Lung (tissue), 12 donors: ENCODE data around the gene SARNP. TPM values are rescaled to one million over a fixed set of nuclear protein-coding genes. Genes with fewer than 3 reads are reported as not detected.

Source experiments
- ATAC-seq: fragments of 200-7000 bp; cut with Tn5 transposase; one replicate; pipeline ENCODE4 v1.9.1; 2020; ENCODE audit warnings: moderate number of reproducible peaks; ENCODE audit not compliant: insufficient read depth, low FRiP score
- DNase-seq, 3 donors: peaks; one replicate each; pipeline ENCODE4 v3.0.0-alpha.2; 2013 to 2017
- H3K27ac ChIP-seq, 2 donors: one replicate each; pipeline ENCODE4 v1.5.1; 2013; ENCODE audit warnings: mild to moderate bottlenecking in 2 of 2, moderate library complexity in 2 of 2, control low read depth in 1 of 2, inconsistent platforms in 1 of 2, low read depth in 1 of 2, low read length in 1 of 2
- H3K27me3 ChIP-seq, 3 donors: one replicate each; pipeline ENCODE4 v1.5.1; 2013; ENCODE audit warnings: low read length in 2 of 3; ENCODE audit not compliant: control insufficient read depth in 3 of 3, insufficient read depth in 3 of 3
- H3K36me3 ChIP-seq, 4 donors: one replicate each; pipeline ENCODE4 v1.5.1; 2013; ENCODE audit warnings: low read length in 4 of 4, mild to moderate bottlenecking in 1 of 4, moderate library complexity in 1 of 4; ENCODE audit not compliant: control insufficient read depth in 4 of 4, insufficient read depth in 4 of 4
- H3K4me1 ChIP-seq, 5 donors: one replicate each; pipeline ENCODE4 v1.5.1; 2013; ENCODE audit warnings: low read length in 5 of 5, mild to moderate bottlenecking in 2 of 5, moderate library complexity in 1 of 5; ENCODE audit not compliant: control insufficient read depth in 5 of 5, insufficient read depth in 5 of 5
- H3K4me3 ChIP-seq: one replicate; pipeline ENCODE4 v1.5.1; 2013; ENCODE audit warnings: mild to moderate bottlenecking, control low read depth, moderate library complexity
- H3K9ac ChIP-seq, 2 donors: one replicate each; pipeline ENCODE4 v1.5.1; 2013; ENCODE audit warnings: low read length in 2 of 2, control low read depth in 1 of 2; ENCODE audit not compliant: insufficient read depth in 1 of 2
- H3K9me3 ChIP-seq, 4 donors: one replicate each; pipeline ENCODE4 v1.5.1; 2013; ENCODE audit warnings: low read length in 3 of 4, mild to moderate bottlenecking in 1 of 4, moderate library complexity in 1 of 4; ENCODE audit not compliant: control insufficient read depth in 4 of 4, insufficient read depth in 3 of 4
- CTCF ChIP-seq: IDR thresholded peaks from 2 replicates; pipeline ENCODE4 v1.5.1; 2012; ENCODE audit warnings: mild to moderate bottlenecking; ENCODE audit errors: control extremely low read depth, extremely low read depth
- WGBS, 2 donors: extraction: QIAGEN DNeasy Blood & Tissue Kit; methylation state at CpG; one replicate each; pipeline ENCODE4 v1.1.7; 2013; 5-methylcytosine and 5-hydroxymethylcytosine counted together
- polyA plus RNA-seq, 2 donors: library from polyadenylated mRNA; stranded (reverse); fragments of 200-250 nt; gene quantifications; one replicate each; pipeline ENCODE4 v1.2.1, GENCODE V29; 2013
- total RNA-seq, 2 donors: library from RNA; depleted of rRNA in 1 of 2; stranded (reverse); fragments of >200 nt in 1 of 2; gene quantifications; one replicate each; pipeline ENCODE4 v1.2.1, GENCODE V29; 2014 to 2021
- donor health status: control.
- donor health status: control.
- donor health status: Bipolar disorder and iron deficiency.
- donor health status: healthy.
- donor health status: DM: yes; HTN: yes; CAD: no.

SARNP gene
- total and polyA plus RNA-seq, 4 donors = 51.9 to 102 (median 82.2) TPM

DNA sequence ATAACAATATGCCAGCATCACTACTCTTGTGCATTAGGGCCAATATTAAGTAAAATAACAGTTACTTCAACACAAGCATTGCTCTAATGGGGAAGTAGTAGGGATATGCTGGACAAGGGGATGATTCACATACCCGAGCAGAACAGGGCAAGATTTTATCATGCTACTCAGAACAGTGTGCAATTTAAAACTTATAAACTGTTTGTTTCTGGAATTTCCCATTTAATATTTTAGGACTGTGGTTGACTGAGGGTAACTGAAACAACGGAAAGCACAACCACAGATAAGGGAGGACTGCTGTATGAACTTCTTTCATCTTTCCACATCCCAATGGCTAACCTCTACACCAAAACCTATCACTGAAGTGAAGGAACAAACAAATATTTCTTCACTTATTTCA lies 36.8 kb downstream of the SARNP start:
- Histone ChIP-seq H3K4me3 (no peak overlapping the region), H3K9me3 (no peaks in the 10 kb centered on the region), H3K9ac (no peak overlapping the region), H3K27ac (no peak overlapping the region), H3K4me1 (no peaks in the 10 kb centered on the region), H3K36me3 (peaks cover 15 to 41% (median 19%) of the 10 kb centered on the region in 4 donors), H3K27me3 (no peaks in the 10 kb centered on the region)
- 53 to 58% methylated on average over 2 of the region's 2 CpGs for WGBS, 2 donors
- ATAC-seq (no peak), DNase-seq (no peak)
- no peak for TF ChIP-seq CTCF

GRCh38 chr12:55777856-55778255 lies 39.7 kb downstream of the SARNP start:
- no peak for TF ChIP-seq CTCF
- H3K36me3 ChIP-seq = peaks cover 6 to 26% (median 9%) of the 10 kb centered on the region in 4 donors
- H3K9ac ChIP-seq = no peak overlapping the region
- ATAC-seq (no peak), DNase-seq (no peak)
- H3K4me3 ChIP-seq = no peak overlapping the region
- H3K27me3 ChIP-seq = no peaks in the 10 kb centered on the region
- no peaks in the 10 kb centered on the region for H3K9me3 ChIP-seq
- WGBS, 2 donors = 82 to 85% methylated on average over 3 of the region's 3 CpGs
- H3K4me1 ChIP-seq = no peaks in the 10 kb centered on the region
- no peak overlapping the region for H3K27ac ChIP-seq

GRCh38 chr12:55771736-55772135 lies 45.8 kb downstream of the SARNP start:
- Histone ChIP-seq H3K27ac (no peak overlapping the region), H3K36me3 (peaks cover 3 to 13% (median 7%) of the 10 kb centered on the region in 4 donors), H3K9me3 (no peaks in the 10 kb centered on the region), H3K9ac (no peak overlapping the region), H3K4me3 (no peak overlapping the region), H3K4me1 (no peaks in the 10 kb centered on the region), H3K27me3 (no peaks in the 10 kb centered on the region)
- 81 to 89% methylated on average over 6 of the region's 6 CpGs for WGBS, 2 donors
- no peak for TF ChIP-seq CTCF
- ATAC-seq (no peak), DNase-seq (no peak)

GRCh38 chr12:55767156-55767555 lies 50.4 kb downstream of the SARNP start:
- H3K36me3 ChIP-seq = peaks cover 6 to 27% (median 15%) of the 10 kb centered on the region in 4 donors

More at GRCh38 chr12:55767156-55767555, 50.4 kb downstream of the SARNP start:
- no peak overlapping the region for H3K9ac ChIP-seq
- H3K27ac ChIP-seq = no peak overlapping the region
- no peak for TF ChIP-seq CTCF
- no peak overlapping the region for H3K4me3 ChIP-seq
- 95% methylated on average over 4 of the region's 4 CpGs for WGBS, 2 donors
- no peaks in the 10 kb centered on the region for H3K4me1 ChIP-seq
- H3K9me3 ChIP-seq = no peaks in the 10 kb centered on the region
- no peak for ATAC-seq
- no peaks in the 10 kb centered on the region for H3K27me3 ChIP-seq
- DNase-seq = no peak
